AML-193 (cell line): ENCODE data around the gene ATP6V0D1.
A peak's percentile ranks its signal among the peaks of the same experiment; 100 is the strongest.
"Not testable (repeated sequence)": the region's sequence is repeated elsewhere in the genome, so short reads cannot be mapped to it uniquely, and the experiment has no call there.

Experiments used
- DNase-seq, 2 experiments: peaks; one replicate each; lab custom pipeline; 2025; lab: John Stamatoyannopoulos, UW

Gene ATP6V0D1

GRCh38 chr16:67480833-67481560 lies at the start of gene ATP6V0D1:
Gene ATP6V0D1, minus strand, starts transcription at chr16:67481157. Its CDS starts 71 bp downstream, at chr16:67481086.
- DNase-seq = peak; percentile 92 to 94

DNA sequence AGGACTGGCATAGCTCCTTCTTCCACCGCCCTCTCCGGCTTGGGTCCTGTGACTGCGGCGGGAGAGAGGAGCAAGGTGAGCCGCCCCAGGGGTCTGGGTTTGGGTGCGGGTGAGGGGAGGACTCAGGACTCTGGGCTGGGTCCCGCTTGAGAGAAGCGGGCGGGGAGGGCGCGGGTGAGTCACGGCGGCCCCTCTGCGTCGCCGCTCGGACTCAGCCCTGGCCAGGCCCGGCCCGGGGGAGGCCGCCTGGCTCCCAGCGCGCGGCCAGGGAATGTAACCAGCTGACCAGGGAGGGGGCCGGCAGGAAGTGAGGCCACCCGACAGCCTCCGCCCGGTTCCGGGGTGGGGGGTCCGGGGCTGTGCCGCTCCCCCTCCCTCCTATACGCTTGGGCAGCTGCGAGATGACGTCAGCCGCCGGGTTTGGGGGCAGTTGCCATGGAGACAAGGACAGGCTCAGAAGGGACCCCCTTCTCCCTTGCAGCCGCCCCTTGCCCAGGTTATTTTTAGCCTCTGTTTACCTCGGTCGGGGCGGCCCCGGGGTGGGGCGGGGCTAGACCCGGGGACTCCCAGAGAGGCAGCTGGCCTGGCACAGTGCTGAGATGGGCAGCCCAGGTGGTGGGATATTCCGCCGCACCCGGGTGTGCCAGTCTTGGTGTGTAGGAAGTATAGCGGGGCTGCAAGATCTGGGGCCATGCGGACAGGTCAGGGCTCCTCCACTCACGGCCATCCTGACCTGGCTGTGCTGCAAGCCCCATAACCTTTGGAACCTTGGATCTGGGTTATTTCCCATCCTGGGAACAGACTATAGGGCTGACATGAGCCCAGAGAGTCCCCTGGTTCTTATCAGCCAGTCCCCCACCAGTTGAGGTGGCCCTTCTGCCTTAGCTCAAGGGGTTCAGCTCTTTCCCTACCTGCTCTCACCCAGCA lies 49.3 kb upstream of the ATP6V0D1 start:
- DNase-seq = no peak

DNA sequence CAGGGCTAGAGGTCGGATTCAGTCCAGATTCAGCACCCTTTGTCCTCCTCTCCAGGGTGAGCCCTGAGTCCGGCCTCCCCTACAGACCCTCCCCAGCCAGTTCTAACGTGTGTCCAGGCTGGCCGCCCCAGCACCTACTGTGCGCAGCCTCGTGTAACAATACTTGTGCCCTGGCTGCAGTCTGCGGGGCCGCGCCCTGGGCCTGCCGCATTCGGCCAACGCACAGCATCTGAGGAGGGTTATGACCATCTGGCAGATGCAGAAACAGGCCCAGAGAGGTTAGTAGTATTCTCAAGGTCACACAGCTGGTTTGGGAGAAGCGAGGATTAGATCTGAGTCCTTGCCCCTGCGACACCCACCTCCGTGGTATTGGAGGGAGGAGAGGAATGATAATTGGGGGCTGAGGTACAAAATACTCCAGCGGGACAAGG lies 48.6 kb upstream of the ATP6V0D1 start:
- no peak for DNase-seq

GRCh38 chr16:67528870-67529581 lies 48.1 kb upstream of the ATP6V0D1 start:
- DNase-seq = no peak

DNA sequence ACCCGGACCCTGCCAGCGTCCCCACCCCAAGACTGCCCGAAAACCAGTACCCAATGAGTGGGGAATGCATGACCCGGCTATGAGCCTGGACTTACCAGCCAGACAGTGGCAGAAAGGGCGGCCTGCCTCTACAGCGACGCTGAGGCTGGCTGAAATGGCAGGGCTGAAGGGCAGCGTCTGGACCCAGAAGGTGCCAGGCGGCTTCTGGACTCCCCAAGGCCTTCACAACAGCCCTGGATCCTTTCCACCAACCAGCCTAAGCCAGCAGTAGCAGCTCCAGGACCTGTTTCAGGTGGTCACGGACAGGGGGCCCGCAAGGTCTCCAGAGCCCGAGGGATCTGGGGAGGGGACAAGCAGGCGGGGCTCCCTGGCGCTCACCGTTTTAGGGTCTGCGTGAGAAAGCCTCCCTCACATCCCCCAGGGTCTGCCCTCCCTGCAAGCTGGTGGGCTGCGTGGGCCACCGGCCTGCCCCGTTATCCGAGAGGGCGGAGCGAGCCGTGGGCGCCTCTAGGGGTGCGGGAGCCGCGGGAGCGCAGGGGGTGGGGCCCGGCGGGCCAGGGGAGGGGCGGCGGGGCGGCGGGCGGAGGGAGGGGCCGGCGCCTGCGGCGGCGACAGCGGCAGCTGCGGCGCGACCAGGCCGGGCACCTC lies 47.4 kb upstream of the ATP6V0D1 start, which contains the start of gene RIPOR1:
RIPOR1 (plus strand) TSS at position 608 of the 648 bp plus-strand sequence. CDS start 9,618 bp downstream, outside the sequence.
- DNase-seq = no peak

GRCh38 chr16:67526149-67526791 lies 45.3 kb upstream of the ATP6V0D1 start:
- no peak for DNase-seq

DNA sequence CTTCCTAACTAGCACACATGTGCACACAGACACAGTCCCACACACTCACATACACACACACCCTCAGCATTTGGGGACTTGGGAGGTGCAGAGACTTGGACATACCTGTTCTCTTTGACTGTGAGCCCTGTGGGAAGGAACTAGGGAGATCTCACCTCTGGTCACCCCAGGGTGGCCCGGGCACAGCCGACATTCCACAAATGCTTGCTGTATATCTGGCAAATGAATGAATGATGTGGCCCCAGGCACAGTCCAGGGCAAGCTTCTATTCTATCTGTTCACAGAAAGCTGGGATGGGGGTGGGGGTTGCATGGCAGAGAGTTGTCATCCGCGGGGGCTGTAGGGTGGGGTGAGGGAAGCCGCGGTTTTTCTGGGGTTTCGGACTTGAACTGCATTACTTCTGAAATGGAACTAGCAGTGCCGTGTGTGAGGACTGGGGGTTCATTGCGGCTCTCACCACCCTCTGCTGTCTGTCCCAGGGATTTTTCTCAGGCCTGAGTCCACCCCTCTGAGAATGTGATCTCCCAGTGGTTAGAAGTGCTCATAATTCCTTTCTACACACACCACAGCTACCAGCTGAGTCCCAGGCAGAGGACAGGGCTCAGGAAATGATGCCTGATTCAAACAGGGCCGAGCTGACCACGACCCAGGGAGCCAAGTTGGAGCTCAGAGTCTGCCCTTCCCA lies 44.4 kb upstream of the ATP6V0D1 start:
- no peak for DNase-seq

- peak; percentile 87 to 90 for DNase-seq
Observed at GRCh38 chr16:67521095-67521804, 40.3 kb upstream of the ATP6V0D1 start.

- DNase-seq = no peak
Observed at GRCh38 chr16:67519242-67519641, 38.3 kb upstream of the ATP6V0D1 start.

DNA sequence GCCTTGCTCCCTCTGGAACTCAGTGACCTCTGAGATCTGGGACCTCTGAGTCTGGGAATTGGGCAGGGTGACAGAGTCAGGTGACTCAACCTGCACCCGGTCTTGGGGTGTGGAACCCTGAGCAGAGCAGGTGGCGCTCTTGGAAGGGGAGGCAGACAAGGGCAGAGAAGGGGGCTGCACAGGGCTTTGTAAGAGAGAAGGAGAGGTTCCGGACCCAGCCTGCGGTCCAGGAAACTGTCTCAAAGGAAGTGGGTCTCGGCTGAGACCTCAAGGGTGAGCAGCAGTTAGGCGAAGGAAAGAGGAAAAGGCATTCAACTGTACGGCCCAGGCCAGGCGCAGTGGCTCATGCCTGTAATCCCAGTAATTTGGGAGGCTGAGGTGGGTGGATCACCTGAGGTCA lies 37.7 kb upstream of the ATP6V0D1 start:
- DNase-seq = no peak

DNA sequence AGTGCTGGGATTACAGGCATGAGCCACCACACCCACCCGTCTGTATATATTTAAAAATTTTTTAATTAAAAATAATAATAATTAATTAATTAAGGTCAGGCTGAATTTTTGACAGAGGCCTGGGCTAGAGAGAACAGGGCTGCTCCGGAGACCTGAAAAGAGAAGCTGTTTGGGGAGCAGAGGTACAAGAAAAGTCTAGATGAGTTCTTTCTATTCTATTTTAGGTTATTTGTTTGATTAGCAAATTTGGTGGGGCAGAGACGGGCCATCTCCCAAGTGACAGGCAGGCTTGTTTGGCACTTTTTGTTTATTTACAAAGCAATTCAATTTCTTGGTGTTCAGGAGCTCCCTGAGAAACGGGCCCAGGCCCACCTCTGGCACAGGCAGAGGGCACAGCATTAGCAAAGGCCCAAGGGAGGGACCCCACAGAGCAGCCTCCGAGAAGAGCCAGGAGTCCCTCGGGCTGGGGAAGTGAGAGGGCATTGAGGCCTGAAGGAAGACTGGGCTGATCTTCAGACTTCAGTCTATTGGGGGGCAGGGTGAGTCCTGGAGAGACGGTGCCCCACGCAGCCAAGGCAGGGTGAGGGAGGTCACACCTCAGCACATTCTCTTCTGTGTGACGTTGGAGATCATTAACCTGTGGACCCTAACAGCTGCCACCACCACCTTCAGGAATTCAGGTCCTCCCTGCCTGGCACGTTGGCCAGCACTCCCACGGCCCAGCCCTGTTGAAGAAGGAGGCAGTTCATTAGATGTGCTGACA lies 36.9 kb upstream of the ATP6V0D1 start:
- DNase-seq = no peak

DNA sequence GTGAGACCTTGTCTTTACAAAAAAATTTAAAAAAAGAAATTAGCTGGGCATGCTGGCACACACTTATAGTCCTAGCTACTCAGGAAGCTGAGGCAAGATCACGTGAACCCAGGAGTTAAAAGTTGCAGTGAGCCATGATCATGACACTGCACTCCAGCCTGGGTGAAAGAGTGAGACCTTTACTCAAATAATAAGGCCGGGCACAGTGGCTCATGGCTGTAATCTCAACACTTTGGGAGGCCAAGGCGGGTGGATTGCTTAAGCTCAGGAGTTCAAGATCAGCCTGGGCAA lies 36.1 kb upstream of the ATP6V0D1 start:
- no peak for DNase-seq

- no peak for DNase-seq
Observed at GRCh38 chr16:67516296-67517154, 35.6 kb upstream of the ATP6V0D1 start.

DNA sequence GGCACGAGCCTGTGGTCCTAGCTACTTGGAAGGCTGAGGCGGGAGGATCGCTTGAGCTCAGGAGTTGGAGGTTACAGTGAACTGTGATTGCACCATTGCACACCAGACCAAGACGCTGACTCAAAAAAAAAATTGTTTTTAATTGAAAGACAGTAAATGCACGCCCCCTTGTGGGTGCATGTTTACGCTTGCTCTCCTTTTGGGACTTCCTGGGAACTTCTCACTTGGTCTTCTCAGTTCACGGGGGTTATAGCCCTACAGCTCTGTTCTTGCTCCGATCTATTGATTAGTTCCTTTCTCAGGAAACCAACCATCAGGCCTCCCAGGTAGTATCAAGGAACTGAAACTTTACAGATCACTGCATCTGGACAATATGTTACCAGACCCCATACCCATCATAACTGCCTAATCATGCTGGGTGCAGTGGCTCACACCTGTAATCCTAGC lies 33.4 kb upstream of the ATP6V0D1 start:
- peak; percentile 90 to 91 for DNase-seq

GRCh38 chr16:67513892-67514291 lies 32.9 kb upstream of the ATP6V0D1 start:
- not testable (repeated sequence) for DNase-seq

- no peak for DNase-seq
Observed at GRCh38 chr16:67509016-67509415, 28.1 kb upstream of the ATP6V0D1 start.

DNA sequence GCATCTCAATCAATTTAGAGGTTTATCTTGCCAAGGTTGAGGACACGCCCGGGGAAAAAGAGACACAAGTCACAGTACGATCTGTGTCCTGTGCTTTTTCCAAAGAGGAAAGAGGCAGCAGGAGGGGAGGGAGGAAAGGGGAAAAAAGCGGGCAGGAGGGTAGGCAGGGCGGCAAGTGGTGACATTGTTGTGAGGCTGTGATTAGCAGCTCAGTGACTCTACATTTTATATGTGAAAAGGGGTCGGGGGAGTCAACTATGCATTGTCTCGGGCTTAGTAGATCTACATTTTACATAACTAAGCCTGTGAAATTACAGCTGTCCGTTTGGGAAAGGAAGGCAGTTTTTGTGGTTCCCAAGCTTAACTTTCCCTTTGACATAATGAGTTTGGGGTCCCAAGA lies 25.5 kb upstream of the ATP6V0D1 start:
- no peak for DNase-seq
